Measurements from ENCODE around the gene TNPO3. TPM values are rescaled to one million over a fixed set of nuclear protein-coding genes. Genes with fewer than 3 reads are reported as not detected.
"Not testable (repeated sequence)": the region's sequence is repeated elsewhere in the genome, so short reads cannot be mapped to it uniquely, and the experiment has no call there.

TNPO3 gene
- total RNA-seq, 1 donor from 2014 or later: 50.9 TPM

DNA sequence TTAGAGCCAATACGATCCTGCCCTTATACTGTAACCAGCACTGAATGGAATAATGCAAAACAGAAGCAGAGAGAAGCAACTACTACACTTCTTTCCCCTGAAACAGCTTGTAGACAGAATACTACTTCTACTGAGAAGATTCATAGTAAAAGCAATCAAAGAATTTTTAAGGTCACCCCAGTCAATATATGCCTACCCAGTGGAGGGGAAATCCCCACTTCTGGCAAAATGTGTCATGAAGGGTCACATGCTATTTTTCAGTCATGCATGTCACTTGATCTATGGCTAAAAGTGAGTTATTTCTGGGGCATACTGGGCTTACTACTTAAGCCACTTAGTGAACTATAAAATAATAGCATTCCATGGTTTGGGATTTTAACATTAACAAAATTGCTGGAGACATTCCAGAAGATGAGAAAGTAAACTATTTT, 91.6 kb downstream of the TNPO3 start:
- DNase-seq (ENCODE audit: low read depth): peak; percentile 39

DNA sequence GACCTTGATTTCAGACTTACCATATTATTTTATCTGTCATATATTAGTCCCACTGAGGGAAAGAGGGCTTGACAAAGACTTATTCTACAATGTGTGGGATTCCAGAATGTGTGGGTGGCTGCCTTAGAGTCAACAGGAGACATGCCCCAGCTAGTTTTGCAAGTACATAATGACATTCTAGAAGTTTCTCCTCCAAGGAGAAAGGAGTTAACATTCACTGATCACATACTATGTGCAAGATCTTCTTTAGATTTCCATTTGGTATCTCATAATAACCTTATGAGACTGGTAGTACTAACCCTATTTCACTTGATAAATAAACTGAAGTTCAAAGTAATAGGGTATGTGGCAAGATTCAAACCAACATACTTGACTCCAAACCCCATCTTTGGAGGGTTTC, 92.0 kb downstream of the TNPO3 start:
- no peak for DNase-seq (ENCODE audit: low read depth)

DNA sequence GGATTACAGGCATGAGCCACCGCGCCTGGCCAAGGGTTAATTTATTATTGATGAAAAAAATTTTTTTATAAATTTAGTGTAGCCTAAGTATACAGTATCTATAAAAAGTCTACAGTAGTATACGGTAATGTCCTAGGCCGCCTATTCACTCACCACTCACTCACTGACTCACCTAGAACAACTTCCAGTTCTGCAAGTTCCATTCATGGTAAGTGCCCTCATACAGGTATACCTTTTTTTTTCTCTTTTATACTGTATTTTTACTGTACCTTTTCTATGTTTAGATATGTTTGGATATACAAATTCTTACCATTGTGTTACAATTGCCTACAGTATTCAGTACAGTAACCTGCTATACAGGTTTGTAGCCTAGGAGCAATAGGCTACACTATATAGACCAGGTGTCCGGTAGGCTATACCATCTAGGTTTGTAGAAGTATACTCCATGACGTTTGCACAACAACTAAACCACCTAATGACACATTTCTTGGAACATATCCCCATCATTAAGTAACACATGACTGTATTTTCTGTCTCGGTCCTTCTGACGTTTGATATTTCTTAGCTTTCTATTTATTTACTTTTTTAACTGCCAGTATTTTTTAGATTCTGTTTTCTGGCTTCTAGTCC, 93.8 kb downstream of the TNPO3 start:
- DNase-seq (ENCODE audit: low read depth): no peak

DNA sequence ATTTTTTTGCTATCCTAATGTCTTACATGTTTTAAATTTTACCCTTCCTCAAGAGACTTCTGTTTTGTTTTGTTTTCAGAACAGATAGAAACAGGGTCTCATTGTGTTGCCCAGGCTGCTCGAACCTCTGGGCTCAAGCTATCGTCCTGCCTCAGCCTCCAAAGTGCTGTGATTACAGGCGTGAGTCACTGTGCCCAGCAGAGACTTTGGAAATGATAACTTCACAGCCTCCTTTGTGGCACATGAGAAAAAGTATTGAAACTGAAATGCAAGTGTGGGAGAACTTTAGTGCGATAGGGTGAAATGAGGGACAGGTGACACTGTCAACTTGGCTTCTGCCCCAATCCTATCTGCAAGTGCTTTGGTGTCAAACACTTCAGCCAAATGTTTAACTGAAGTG, 95.6 kb downstream of the TNPO3 start:
- no peak for DNase-seq (ENCODE audit: low read depth)

DNA sequence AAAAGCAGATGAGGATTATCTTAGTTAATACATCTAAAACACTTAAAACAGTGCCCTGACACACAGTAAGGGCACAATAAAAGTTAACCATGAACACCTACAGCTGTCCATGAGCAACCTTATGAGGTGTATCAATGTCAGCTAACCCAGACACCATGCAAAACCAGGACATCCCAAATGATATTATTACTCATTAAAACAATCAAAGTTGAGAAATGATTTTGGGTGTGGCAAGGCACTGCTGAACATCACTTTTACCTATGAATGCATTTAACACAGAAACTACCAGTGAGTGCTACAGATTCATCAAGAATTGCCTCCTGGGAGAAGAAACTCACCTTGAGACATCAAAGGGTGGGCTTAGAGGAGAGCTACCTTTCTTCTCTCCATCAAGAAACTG, 98.9 kb downstream of the TNPO3 start:
- DNase-seq (ENCODE audit: low read depth): no peak

DNA sequence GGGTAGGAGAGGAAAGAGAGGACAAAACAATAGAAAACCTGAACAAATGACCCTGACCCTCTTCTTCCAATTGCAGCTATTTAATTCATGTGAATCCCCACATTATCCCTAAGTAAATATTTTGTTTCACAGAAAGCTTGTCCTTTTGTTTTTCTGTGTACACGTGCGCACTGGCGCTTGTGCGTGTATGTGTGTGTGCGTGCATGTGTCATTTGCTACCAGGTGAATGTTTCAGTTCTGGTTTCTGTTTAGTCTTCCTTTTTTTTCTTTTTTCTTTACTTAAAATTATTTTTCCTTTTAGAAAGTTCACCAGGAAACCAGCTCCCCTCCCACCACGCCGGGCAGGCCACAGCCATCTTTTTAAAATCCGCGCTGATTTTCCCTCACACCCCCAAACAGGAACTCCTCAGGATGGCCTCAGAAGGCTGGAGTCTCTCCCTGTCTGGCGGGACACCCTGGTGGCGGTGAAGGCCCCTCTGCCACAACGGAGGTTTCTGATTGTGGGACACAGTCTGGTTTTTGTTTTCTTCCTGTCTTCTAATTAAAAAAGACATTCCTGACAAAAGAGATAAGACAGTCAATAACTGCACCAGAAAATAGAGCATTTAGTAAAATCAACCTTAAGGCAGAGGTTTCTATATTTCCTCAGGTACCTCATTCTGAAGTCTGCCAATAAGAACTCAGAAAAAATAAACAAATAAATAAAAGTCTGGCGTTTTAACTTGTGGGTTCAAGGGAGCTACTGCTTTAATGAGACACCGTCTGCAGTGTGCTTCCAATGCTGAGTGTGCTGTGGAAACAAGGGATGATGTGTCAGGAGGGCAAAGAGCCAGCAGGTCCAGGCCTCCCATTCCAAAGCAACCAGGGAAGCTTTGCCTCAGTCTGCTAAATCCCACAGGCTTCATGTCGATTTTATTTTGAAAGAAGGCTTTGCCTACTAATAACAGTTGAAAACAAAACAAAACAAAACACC, 99.8 kb downstream of the TNPO3 start:
- peak; percentile 39 for DNase-seq (ENCODE audit: low read depth)

DNA sequence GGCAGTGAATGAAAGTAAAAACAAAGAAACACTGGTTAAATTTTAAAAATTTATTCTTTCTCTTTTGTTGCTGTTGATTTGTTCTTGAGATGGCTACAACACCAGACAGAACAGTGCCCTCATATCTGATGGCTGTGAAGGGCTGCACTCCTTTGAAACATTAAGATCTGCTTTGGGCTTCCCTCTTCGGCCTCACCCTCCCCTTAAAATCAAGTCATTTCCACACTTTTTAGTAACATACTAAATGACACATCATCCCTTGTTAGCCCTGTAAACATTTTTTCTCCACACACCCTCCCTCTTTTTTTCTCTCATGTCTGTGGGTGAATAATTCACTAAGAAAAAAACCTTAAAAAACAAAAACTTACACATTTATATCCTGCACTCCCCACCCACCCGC, 100.8 kb downstream of the TNPO3 start:
- no peak for DNase-seq (ENCODE audit: low read depth)

DNA sequence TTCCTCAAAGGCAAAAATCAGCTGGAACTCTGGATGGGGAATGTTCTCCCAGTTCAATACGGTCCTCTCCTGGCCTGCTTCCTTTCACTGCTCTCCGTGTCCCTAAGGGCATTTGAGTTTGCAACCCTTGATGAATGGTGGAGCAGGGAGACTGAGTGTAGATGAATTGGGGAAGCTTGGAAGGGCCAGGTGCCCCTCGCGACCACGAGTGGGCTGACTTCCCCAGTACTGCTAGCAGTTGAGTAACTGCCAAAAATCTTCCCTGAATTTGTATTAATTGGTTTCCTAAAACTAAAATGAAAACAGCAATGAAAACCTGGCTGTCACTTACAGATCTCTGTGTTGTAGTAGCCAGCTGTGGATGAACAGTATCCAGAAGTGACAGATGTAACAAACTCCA, 103.6 kb downstream of the TNPO3 start:
- DNase-seq (ENCODE audit: low read depth): no peak

DNA sequence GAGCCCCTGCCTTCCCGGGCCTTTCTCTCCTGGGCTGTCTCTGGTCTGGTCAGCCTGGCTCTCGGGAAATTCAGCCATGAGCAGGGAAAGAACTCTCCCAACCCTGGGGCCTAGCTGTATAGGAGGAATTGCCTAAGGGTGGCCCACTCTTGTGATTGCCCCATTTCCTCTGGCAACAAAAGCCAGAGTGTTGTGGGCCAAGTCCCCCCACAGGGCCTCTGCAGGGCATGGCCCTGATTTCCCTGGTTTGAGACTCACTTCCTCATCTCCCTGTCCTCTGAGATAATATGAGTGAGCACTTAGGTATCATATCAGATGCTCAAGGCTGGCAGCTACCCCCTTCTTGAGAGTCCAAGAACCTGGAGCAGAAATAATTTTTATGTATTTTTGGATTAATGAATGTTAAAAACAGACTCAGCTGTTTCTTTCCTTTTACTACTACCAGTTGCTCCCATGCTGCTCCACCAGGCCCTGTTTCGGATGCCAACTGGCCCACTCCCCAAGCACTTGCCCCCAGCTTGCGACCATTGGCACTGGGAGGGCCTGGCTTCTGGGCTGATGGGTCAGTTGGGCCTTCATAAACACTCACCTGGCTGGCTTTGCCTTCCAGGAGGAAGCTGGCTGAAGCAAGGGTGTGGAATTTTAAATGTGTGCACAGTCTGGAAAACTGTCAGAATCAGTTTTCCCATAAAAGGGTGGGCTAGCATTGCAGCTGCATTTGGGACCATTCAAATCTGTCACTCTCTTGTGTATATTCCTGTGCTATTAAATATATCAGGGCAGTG, 105.7 kb downstream of the TNPO3 start:
- DNase-seq (ENCODE audit: low read depth): no peak

DNA sequence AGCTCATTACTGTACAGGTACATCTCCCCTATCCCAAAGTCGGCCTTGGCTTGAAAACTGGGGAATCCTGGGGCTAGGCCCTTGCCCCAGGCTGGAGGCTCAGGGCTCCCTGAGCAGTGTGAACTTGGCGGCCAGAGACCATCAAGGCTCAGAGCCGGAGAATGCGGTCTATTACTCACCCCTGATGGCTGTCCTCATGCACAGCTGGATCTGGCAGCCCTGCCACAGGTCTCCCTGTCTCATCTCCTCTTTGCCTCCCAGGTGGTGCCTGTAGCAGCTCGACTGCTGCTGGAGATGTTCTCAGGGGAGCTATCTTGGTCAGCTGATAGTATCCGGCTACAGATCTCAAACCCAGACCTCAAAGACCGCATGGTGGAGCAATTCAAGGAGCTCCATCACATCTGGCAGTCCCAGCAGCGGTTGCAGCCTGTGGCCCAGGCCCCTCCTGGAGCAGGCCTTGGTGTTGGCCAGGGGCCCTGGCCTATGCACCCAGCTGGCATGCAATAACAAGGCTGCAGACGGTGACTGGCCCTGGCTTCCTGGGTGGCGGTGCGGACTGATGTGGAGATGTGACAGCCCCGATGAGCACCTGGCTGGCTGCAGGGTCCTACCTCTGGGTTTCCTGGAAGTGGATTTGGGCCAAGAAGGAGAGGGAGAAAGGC, 106.5 kb downstream of the TNPO3 start:
- DNase-seq (ENCODE audit: low read depth): no peak

DNA sequence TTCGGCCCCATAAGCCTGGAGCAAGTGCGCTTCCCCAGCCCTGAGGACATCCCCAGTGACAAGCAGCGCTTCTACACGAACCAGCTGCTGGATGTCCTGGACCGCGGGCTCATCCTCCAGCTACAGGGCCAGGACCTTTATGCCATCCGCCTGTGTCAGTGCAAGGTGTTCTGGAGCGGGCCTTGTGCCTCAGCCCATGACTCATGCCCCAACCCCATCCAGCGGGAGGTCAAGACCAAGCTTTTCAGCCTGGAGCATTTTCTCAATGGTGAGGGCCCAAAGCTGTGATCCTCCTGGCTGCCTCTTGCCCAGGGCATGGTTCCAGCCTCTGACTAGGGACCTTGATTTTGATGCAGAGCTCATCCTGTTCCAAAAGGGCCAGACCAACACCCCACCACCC, 107.1 kb downstream of the TNPO3 start:
- DNase-seq (ENCODE audit: low read depth): no peak

DNA sequence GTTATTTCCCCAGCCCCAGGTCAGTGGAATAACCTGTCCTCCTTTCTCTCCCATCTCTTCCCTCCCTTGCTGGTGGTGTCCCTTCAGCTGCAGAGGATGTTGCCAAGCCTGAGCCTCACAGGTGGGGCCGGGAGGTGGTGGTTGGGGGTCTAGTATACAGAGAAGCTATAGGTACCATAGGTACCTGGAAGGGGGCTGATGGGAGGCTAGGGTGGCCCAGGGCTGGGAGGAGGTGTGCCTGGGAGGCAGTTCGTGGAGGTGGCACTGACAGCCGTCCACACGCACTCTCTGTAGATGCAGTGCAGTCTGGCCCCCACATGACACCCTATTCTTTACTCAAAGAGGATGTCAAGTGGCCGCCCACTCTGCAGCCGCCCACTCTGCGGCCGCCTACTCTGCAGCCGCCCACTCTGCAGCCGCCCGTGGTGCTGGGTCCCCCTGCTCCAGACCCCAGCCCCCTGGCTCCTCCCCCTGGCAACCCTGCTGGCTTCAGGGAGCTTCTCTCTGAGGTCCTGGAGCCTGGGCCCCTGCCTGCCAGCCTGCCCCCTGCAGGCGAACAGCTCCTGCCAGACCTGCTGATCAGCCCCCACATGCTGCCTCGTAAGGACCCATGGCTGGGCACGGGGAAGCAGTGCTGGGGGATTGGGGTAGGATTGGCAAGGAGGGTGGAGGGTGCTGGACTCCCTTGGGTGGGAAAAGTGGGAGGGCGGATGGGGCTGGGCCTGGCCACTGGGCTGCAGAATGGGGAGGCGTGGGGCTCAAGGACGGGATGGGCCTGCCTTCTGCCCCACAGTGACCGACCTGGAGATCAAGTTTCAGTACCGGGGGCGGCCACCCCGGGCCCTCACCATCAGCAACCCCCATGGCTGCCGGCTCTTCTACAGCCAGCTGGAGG, 107.7 kb downstream of the TNPO3 start:
- no peak for DNase-seq (ENCODE audit: low read depth)

DNA sequence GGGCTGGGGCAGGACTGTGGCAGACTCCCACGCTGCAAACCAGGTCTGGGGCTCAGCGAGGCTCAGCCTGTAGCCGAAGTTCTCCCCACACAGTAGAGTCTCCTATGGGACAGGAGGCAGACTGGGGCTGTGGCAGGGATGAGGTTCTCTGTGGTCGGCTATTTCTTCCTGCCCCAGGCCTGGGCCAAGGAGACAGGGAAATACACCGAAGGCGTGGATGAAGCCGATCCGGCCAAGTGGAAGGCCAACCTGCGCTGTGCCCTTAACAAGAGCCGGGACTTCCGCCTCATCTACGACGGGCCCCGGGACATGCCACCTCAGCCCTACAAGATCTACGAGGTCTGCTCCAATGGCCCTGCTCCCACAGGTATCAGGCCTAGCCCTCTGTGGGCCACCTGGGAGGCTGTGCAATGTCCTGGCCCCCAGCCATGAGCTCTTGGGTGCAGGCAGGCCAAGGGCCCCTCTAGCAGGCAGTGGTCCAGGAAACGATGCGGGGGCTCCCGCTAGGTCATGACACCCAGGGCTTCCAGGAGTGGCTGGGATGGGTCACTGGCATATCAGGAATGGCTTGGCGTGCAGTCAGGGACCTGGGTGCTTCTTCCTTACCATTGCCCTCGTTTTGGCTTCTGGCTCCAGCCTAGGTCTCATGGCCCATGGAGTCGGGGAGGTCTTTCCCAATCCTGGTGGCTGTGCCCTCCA, 109.1 kb downstream of the TNPO3 start:
- DNase-seq (ENCODE audit: low read depth): no peak

DNA sequence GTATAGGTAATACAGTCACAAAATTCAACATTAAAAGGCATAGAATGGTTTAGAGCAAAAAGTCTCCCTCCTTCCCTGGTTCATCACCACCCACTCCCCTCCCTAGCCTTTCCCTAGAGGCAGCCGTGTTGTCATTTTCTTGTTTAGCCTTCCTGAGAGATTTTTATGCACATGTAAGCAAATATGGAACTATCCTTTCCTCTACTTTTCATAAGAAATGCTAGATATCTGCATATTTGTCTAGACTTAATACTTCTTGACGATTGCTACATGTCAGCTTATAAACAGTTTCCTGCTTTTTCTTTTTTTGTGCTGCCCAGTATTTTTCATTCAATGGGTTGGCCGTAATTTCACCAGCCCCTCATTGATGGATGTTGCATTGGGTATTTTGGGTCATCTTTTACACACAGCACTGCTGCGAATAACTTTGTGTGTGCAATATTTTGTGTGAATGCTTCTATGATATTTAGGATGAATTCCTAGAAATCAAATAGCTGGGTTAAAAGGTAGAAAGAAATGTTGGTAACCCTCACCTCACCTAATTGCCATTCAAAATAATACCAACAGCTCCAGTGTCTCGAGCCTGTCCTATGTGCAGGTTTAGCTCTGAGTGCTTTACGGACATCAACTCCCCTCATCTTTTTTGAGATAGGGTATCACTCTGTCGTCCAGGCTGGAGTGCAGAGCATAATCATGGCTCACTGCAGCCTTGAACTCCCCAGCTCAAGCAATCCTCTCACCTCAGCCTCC, 110.2 kb downstream of the TNPO3 start:
- DNase-seq (ENCODE audit: low read depth): no peak

DNA sequence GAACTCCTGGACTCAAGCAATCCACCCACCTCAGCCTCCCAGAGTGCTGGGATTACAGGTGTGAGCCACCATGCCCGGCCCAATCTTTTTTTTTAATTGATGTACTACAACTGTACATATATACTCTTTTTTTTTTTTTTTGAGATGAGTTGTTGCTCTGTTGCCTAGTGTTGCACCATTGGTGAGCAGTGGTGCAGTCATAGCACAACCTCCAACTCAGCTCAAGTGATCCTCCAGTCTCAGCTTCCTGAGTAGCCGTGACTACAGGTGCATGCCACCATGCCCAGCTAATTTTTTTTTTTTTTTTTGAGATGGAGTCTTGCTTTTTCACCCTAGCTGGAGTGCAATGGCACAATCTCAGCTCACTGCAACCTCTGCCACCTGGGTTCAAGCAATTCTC, 111.7 kb downstream of the TNPO3 start:
- DNase-seq (ENCODE audit: low read depth): not testable (repeated sequence)

DNA sequence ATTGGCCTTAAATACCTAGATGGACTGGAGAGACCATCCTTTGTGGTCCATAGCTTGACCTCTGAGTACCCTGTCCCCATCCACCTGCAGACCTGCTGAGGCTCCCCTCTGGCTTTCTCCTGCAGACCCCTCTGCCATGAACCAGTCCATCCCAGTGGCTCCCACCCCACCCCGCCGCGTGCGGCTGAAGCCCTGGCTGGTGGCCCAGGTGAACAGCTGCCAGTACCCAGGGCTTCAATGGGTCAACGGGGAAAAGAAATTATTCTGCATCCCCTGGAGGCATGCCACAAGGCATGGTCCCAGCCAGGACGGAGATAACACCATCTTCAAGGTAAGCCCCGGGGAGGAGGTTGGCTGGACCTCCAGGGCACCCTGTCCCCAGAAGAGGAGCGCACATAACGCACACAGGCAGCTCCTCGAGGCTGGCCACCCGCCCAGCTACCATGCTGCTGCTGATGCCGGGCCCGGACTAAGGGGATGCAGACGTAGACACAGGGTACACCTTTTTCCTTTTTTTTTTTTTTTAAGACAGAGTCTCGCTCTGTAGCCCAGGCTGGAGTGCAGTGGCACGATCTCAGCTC, 112.9 kb downstream of the TNPO3 start:
- peak; percentile 12 for DNase-seq (ENCODE audit: low read depth)

DNA sequence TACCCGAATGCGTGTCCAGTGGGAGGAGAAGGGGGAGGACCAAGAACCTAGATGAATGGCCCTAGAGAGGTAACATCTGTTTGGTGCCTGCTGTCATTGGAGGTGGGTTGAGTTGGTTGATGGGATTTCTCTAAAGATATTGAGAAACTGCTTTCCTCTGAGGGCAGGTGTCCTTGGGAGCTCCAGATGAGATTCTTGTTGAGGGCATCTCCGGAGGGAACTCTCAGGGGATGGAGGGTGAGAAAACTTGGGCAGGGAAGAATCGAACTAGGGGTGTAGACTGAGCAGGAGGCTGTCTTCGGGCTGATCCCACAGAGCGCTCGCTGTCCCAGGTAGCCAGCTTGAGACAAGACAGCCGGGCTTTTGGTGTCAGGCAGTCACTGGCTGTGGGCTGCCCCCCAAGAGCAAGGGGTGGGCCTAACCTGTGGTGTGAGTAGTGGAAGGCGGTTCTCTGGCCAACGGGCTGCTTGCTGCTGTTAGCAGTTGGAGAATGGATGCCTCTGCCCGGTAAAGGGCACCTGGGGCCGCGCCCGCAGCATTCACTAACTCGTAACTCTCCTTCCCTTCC, 113.5 kb downstream of the TNPO3 start:
- no peak for DNase-seq (ENCODE audit: low read depth)
